PC-9 (cell line): Measurements from ENCODE around the gene C3orf18. TPM values are rescaled to one million over a fixed set of nuclear protein-coding genes. Genes with fewer than 3 reads are reported as not detected.

ENCODE experiments used
- BruUV-seq: library from RNA; stranded (reverse); fragments of 400-500 nt; replicated peaks from 2 replicates; lab custom pipeline; 2021; lab: Mats Ljungman, UMichigan
- CTCF ChIA-PET: fragments of 300-600 bp; sonication (Branson Sonifier 250); formaldehyde crosslinking; loops from one replicate; lab custom pipeline; 2022; ENCODE audit warnings: antibody characterized with exemption; lab: Charles Lee
- POLR2A ChIA-PET: fragments of 300-600 bp; sonication (Branson Sonifier 250); formaldehyde crosslinking; loops from one replicate; lab custom pipeline; 2022; ENCODE audit warnings: antibody characterized with exemption; ENCODE audit not compliant: unreplicated experiment; lab: Charles Lee
- DNase-seq, 2 experiments: peaks; one replicate each; pipeline versions ENCODE4 v3.0.0 to v3.0.0-alpha.2; 2015 to 2022; ENCODE audit warnings: mixed read lengths in 1 of 2
- H2AFZ ChIP-seq: fragments of 200-600 bp; sonication (generic); 2 replicates; pipeline ENCODE4 v1.8.1; 2017; ENCODE audit warnings: antibody characterized with exemption
- H3F3A ChIP-seq: fragments of 200-600 bp; sonication (generic); 2 replicates; pipeline ENCODE4 v1.8.1; 2017; ENCODE audit warnings: antibody characterized with exemption, mild to moderate bottlenecking, low read depth; ENCODE audit not compliant: insufficient read depth
- H3K27ac ChIP-seq: fragments of 200-600 bp; sonication (generic); 2 replicates; pipeline ENCODE4 v1.6.1; 2016; ENCODE audit warnings: mixed run types
- H3K27me3 ChIP-seq: fragments of 200-600 bp; sonication (generic); 2 replicates; pipeline ENCODE4 v1.6.1; 2016; ENCODE audit warnings: low read depth, mixed run types; ENCODE audit not compliant: insufficient read depth
- H3K36me3 ChIP-seq: fragments of 200-600 bp; sonication (generic); 2 replicates; pipeline ENCODE4 v1.6.1; 2016; ENCODE audit warnings: low read depth, mixed run types
- H3K4me1 ChIP-seq: fragments of 200-600 bp; sonication (generic); replicated peaks from 2 replicates; pipeline ENCODE4 v1.6.1; 2016; ENCODE audit warnings: mixed run types; ENCODE audit not compliant: insufficient read depth
- H3K4me2 ChIP-seq: fragments of 200-600 bp; sonication (generic); 2 replicates; pipeline ENCODE4 v1.6.1; 2017; ENCODE audit warnings: mixed run types
- H3K4me3 ChIP-seq: fragments of 200-600 bp; sonication (generic); 2 replicates; pipeline ENCODE4 v1.6.1; 2016; ENCODE audit warnings: mixed run types
- H3K79me2 ChIP-seq: fragments of 200-600 bp; sonication (generic); 2 replicates; pipeline ENCODE4 v1.6.1; 2017; ENCODE audit warnings: low read depth, mixed run types
- H3K9me2 ChIP-seq: fragments of 200-600 bp; sonication (generic); 2 replicates; pipeline ENCODE4 v1.8.1; 2017; ENCODE audit warnings: mild to moderate bottlenecking; ENCODE audit not compliant: insufficient read depth
- H3K9me3 ChIP-seq: fragments of 200-600 bp; sonication (generic); 2 replicates; pipeline ENCODE4 v1.8.1; 2016; ENCODE audit warnings: low read depth; ENCODE audit not compliant: insufficient read depth
- H4K20me1 ChIP-seq: fragments of 200-600 bp; sonication (generic); 2 replicates; pipeline ENCODE4 v1.8.1; 2017; ENCODE audit not compliant: insufficient read depth
- CTCF ChIP-seq: fragments of 200-600 bp; sonication (generic); conservative IDR thresholded peaks from 2 replicates; pipeline ENCODE4 v1.6.1; 2017; ENCODE audit warnings: mixed run types, antibody characterized with exemption, mild to moderate bottlenecking, moderate library complexity
- EZH2 ChIP-seq: fragments of 200-600 bp; sonication (generic); IDR thresholded peaks from 2 replicates; pipeline ENCODE4 v1.8.0; 2017; ENCODE audit warnings: antibody characterized with exemption, low read depth
- intact Hi-C: fragments of 100-400 bp; cut with micrococcal nuclease; formaldehyde crosslinking; loops from one replicate; pipeline ENCODE4 v1.10.0; 2022; ENCODE audit not compliant: unreplicated experiment
- total RNA-seq: library from RNA; stranded (reverse); gene quantifications from 2 replicates; pipeline ENCODE4 v1.2.3, GENCODE V29; 2021

C3orf18 gene
- total RNA-seq, 1 experiment from 2014 or later = 7.5 TPM

- no peaks in the 10 kb centered on the region for H3K79me2 ChIP-seq
- H2AFZ ChIP-seq = no peak overlapping the region
- no peaks in the 10 kb centered on the region for H3K27me3 ChIP-seq
- no TSS peak for BruUV-seq
- H4K20me1 ChIP-seq = no peaks in the 10 kb centered on the region
- H3K4me1 ChIP-seq = peaks cover 50% of the 10 kb centered on the region
- no peak for DNase-seq
- ChIA-PET POLR2A (no interaction called here), CTCF (interaction anchor here (0.9 kb wide), 1 partner anchor 37 kb away, joined by 3 read pairs; no protein-coding TSS in a partner anchor)
- no peak overlapping the region for H3K27ac ChIP-seq
- no peak overlapping the region for H3K4me3 ChIP-seq
- TF ChIP-seq EZH2 (no peak), CTCF (no peak)
- no peaks in the 10 kb centered on the region for H3K9me3 ChIP-seq
- H3K9me2 ChIP-seq = no peaks in the 10 kb centered on the region
- H3K36me3 ChIP-seq = no peaks in the 10 kb centered on the region
- H3K4me2 ChIP-seq = peak overlapping the region; percentile 42; the same call in 1 of the 2 replicates
- H3F3A ChIP-seq = peaks cover 9% of the 10 kb centered on the region; the same call in 1 of the 2 replicates
- intact Hi-C loops = loop anchor here (2.0 kb wide), 1 partner anchor 339 kb away; no protein-coding TSS in a partner anchor
Observed at GRCh38 chr3:50603261-50604109, 35.9 kb upstream of the C3orf18 start.

- intact Hi-C loops = no loop called here
- Histone ChIP-seq H3K27me3 (no peaks in the 10 kb centered on the region), H3K9me3 (no peaks in the 10 kb centered on the region), H3K27ac (no peak overlapping the region), H3F3A (peaks cover 13% of the 10 kb centered on the region; the same call in 1 of the 2 replicates), H3K79me2 (no peaks in the 10 kb centered on the region), H3K36me3 (no peaks in the 10 kb centered on the region), H4K20me1 (no peaks in the 10 kb centered on the region), H3K4me1 (peaks cover 50% of the 10 kb centered on the region), H3K4me3 (no peak overlapping the region), H3K9me2 (no peaks in the 10 kb centered on the region), H3K4me2 (peak overlapping the region; percentile 42; the same call in 1 of the 2 replicates), H2AFZ (no peak overlapping the region)
- DNase-seq = peak; percentile 43 to 67
- BruUV-seq = no TSS peak
- TF ChIP-seq CTCF = no peak
- TF ChIP-seq EZH2 = no peak
- POLR2A ChIA-PET = interaction anchor here (0.7 to 0.9 kb wide), 2 partner anchors 11 to 252 kb away, joined by 3 to 21 read pairs; partner anchors contain the start of genes CYB561D2 and NPRL2
- CTCF ChIA-PET = interaction anchor here (0.6 to 0.9 kb wide), 3 partner anchors 12 to 72 kb away, joined by 3 read pairs; partner anchors contain the start of gene DOCK3
Observed at GRCh38 chr3:50602595-50603191, 35.1 kb upstream of the C3orf18 start.

- Histone ChIP-seq H2AFZ (no peak overlapping the region), H3K79me2 (no peaks in the 10 kb centered on the region), H3K4me1 (peaks cover 38% of the 10 kb centered on the region), H3K36me3 (no peaks in the 10 kb centered on the region), H3K9me3 (no peaks in the 10 kb centered on the region), H3F3A (peaks cover 13% of the 10 kb centered on the region; the same call in 1 of the 2 replicates), H3K4me3 (no peak overlapping the region), H3K27me3 (no peaks in the 10 kb centered on the region), H3K27ac (peak overlapping the region; percentile 39; the same call in 1 of the 2 replicates), H4K20me1 (no peaks in the 10 kb centered on the region), H3K9me2 (no peaks in the 10 kb centered on the region), H3K4me2 (peak overlapping the region; percentile 70)
- BruUV-seq = no TSS peak
- intact Hi-C loops = no loop called here
- CTCF ChIA-PET = interaction anchor here (0.6 kb wide), 2 partner anchors 12 to 32 kb away, joined by 3 to 4 read pairs; partner anchors contain the start of gene HEMK1
- TF ChIP-seq CTCF = no peak
- no peak for TF ChIP-seq EZH2
- POLR2A ChIA-PET = interaction anchor here (0.6 to 1.0 kb wide), 3 partner anchors 22 to 899 kb away, joined by 7 to 31 read pairs (median 9); partner anchors contain the start of gene DCAF1
- DNase-seq = peak; percentile 76 to 81
Observed at GRCh38 chr3:50600841-50601591, 33.5 kb upstream of the C3orf18 start.
